IMR-90 (cell line): Measurements from ENCODE around the gene FNBP1. TPM values are rescaled to one million over a fixed set of nuclear protein-coding genes. Genes with fewer than 3 reads are reported as not detected.

Source experiments
- ATAC-seq: fragments of 200-7000 bp; cut with Tn5 transposase; 2 replicates; pipeline ENCODE4 v1.9.1; 2020; ENCODE audit warnings: low read depth, mild to moderate bottlenecking, moderate library complexity
- BruUV-seq: library from RNA; stranded (reverse); fragments of 400-500 nt; replicated peaks from 2 replicates; lab custom pipeline; 2021; lab: Mats Ljungman, UMichigan
- CTCF ChIA-PET: fragments of 300-600 bp; formaldehyde crosslinking; extraction: SDS; loops from one replicate; lab custom pipeline; 2021; ENCODE audit warnings: antibody characterized with exemption; lab: Yijun Ruan, JAX
- POLR2A ChIA-PET: fragments of 300-600 bp; sonication (Branson Sonifier 250); formaldehyde crosslinking; loops from one replicate; lab custom pipeline; 2022; ENCODE audit warnings: antibody characterized with exemption; ENCODE audit not compliant: unreplicated experiment; lab: Charles Lee
- DNase-seq: peaks from one replicate; pipeline ENCODE4 v3.0.0; 2013
- H2AFZ ChIP-seq: replicated peaks from 2 replicates; pipeline ENCODE3; 2013; ENCODE audit warnings: low read length, mild to moderate bottlenecking; ENCODE audit not compliant: poor library complexity
- H2AK5ac ChIP-seq: 2 replicates; pipeline ENCODE4 v1.6.1; 2013; ENCODE audit warnings: low read depth, low read length, inconsistent platforms
- H2AK9ac ChIP-seq: replicated peaks from 2 replicates; pipeline ENCODE3; 2013; ENCODE audit warnings: mild to moderate bottlenecking, low read depth, low read length, moderate library complexity; ENCODE audit not compliant: poor library complexity
- H2BK120ac ChIP-seq: 2 replicates; pipeline ENCODE4 v1.6.1; 2013; ENCODE audit warnings: low read depth, low read length, inconsistent platforms
- H2BK15ac ChIP-seq: 3 replicates; pipeline ENCODE4 v1.6.1; 2013; ENCODE audit warnings: low read depth, low read length, inconsistent platforms
- H2BK20ac ChIP-seq: 2 replicates; pipeline ENCODE4 v1.6.1; 2013; ENCODE audit warnings: low read depth, mild to moderate bottlenecking, inconsistent platforms, low read length, moderate library complexity
- H2BK5ac ChIP-seq: 2 replicates; pipeline ENCODE4 v1.6.1; 2013; ENCODE audit warnings: mild to moderate bottlenecking, low read depth, low read length, inconsistent platforms; ENCODE audit not compliant: poor library complexity, severe bottlenecking
- H3K14ac ChIP-seq: replicated peaks from 2 replicates; pipeline ENCODE4 v1.6.1; 2013; ENCODE audit warnings: low read depth, low read length, inconsistent platforms
- H3K18ac ChIP-seq: 2 replicates; pipeline ENCODE4 v1.6.1; 2013; ENCODE audit warnings: low read depth, low read length, control low read depth
- H3K23ac ChIP-seq: 2 replicates; pipeline ENCODE4 v1.6.1; 2013; ENCODE audit warnings: low read depth, low read length, inconsistent platforms
- H3K27ac ChIP-seq: 2 replicates; pipeline ENCODE4 v1.5.1; 2013; ENCODE audit warnings: mild to moderate bottlenecking, control low read depth, low read length; ENCODE audit not compliant: insufficient read depth
- H3K27me3 ChIP-seq: 2 replicates; pipeline ENCODE4 v1.6.1; 2013; ENCODE audit warnings: low read length; ENCODE audit not compliant: control insufficient read depth, insufficient read depth
- H3K36me3 ChIP-seq: 2 replicates; pipeline ENCODE4 v1.6.1; 2013; ENCODE audit warnings: low read length, mixed read lengths; ENCODE audit not compliant: control insufficient read depth, insufficient read depth
- H3K4ac ChIP-seq: 2 replicates; pipeline ENCODE4 v1.6.1; 2013; ENCODE audit warnings: low read depth, low read length, inconsistent platforms
- H3K4me1 ChIP-seq: 2 replicates; pipeline ENCODE4 v1.6.1; 2013; ENCODE audit warnings: low read length, mixed read lengths; ENCODE audit not compliant: control insufficient read depth, insufficient read depth
- H3K4me2 ChIP-seq: 2 replicates; pipeline ENCODE4 v1.6.1; 2013; ENCODE audit warnings: low read depth, mild to moderate bottlenecking, control low read depth, low read length, moderate library complexity
- H3K4me3 ChIP-seq: 2 replicates; pipeline ENCODE4 v1.5.1; 2013; ENCODE audit warnings: low read depth, mild to moderate bottlenecking, control low read depth, low read length, moderate library complexity; ENCODE audit not compliant: insufficient read depth
- H3K56ac ChIP-seq: 2 replicates; pipeline ENCODE4 v1.6.1; 2013; ENCODE audit warnings: low read length, inconsistent platforms; ENCODE audit not compliant: insufficient read depth; ENCODE audit errors: extremely low read depth
- H3K79me1 ChIP-seq, 2 experiments: 2 replicates each; pipeline ENCODE4 v1.6.1; 2013; ENCODE audit warnings: low read length in 2 of 2, inconsistent platforms in 1 of 2, low read depth in 1 of 2
- H3K9ac ChIP-seq: 2 replicates; pipeline ENCODE4 v1.6.1; 2013; ENCODE audit warnings: low read depth, low read length, control low read depth
- H3K9me1 ChIP-seq: 2 replicates; pipeline ENCODE4 v1.6.1; 2013; ENCODE audit warnings: low read length, inconsistent platforms; ENCODE audit not compliant: insufficient read depth
- H3K9me3 ChIP-seq: 2 replicates; pipeline ENCODE4 v1.6.1; 2013; ENCODE audit warnings: low read length; ENCODE audit not compliant: control insufficient read depth, insufficient read depth
- H4K20me1 ChIP-seq: 2 replicates; pipeline ENCODE4 v1.6.1; 2013; ENCODE audit warnings: low read length, inconsistent platforms; ENCODE audit not compliant: insufficient read depth
- H4K5ac ChIP-seq: 2 replicates; pipeline ENCODE4 v1.6.1; 2013; ENCODE audit warnings: mild to moderate bottlenecking, low read depth, low read length, control low read depth
- H4K8ac ChIP-seq, 2 experiments: 2 replicates each; pipeline ENCODE4 v1.6.1; 2013; ENCODE audit warnings: low read depth in 2 of 2, low read length in 2 of 2, control low read depth in 1 of 2, inconsistent platforms in 1 of 2
- H4K91ac ChIP-seq: 2 replicates; pipeline ENCODE4 v1.6.1; 2013; ENCODE audit warnings: low read depth, low read length, inconsistent platforms; ENCODE audit not compliant: insufficient read depth
- BHLHE40 ChIP-seq: fragments of 150-350 bp; IDR thresholded peaks from 2 replicates; pipeline ENCODE4 v1.6.1; 2016; ENCODE audit warnings: mild to moderate bottlenecking, low read depth, low read length
- CEBPB ChIP-seq: IDR thresholded peaks from 2 replicates; pipeline ENCODE4 v1.6.1; 2012; ENCODE audit warnings: low read depth, low read length, improper control_type of control experiment
- CHD1 ChIP-seq: IDR thresholded peaks from 2 replicates; pipeline ENCODE4 v1.6.1; 2012; ENCODE audit warnings: low read depth, low read length, improper control_type of control experiment
- FOS ChIP-seq: fragments of 150-350 bp; IDR thresholded peaks from 2 replicates; pipeline ENCODE4 v1.6.1; 2016; ENCODE audit warnings: low read depth, low read length
- MAFK ChIP-seq: IDR thresholded peaks from 2 replicates; pipeline ENCODE4 v1.6.1; 2012; ENCODE audit warnings: low read depth, low read length, improper control_type of control experiment
- MAZ ChIP-seq: IDR thresholded peaks from 2 replicates; pipeline ENCODE4 v1.6.1; 2012; ENCODE audit warnings: low read depth, mild to moderate bottlenecking, low read length, improper control_type of control experiment, moderate library complexity, borderline replicate concordance
- MXI1 ChIP-seq: IDR thresholded peaks from 2 replicates; pipeline ENCODE4 v1.6.1; 2012; ENCODE audit warnings: low read depth, mild to moderate bottlenecking, low read length, moderate library complexity, borderline replicate concordance
- NFE2L2 ChIP-seq: fragments of 150-350 bp; IDR thresholded peaks from 2 replicates; pipeline ENCODE4 v1.6.1; 2016; ENCODE audit warnings: low read depth, mild to moderate bottlenecking, low read length
- POLR2A ChIP-seq: IDR thresholded peaks from 2 replicates; pipeline ENCODE4 v1.6.1; 2012; ENCODE audit warnings: mild to moderate bottlenecking, low read depth, low read length
- RAD21 ChIP-seq: IDR thresholded peaks from 2 replicates; pipeline ENCODE4 v1.6.1; 2012; ENCODE audit warnings: low read length, improper control_type of control experiment
- RCOR1 ChIP-seq: IDR thresholded peaks from 2 replicates; pipeline ENCODE4 v1.6.1; 2012; ENCODE audit warnings: mild to moderate bottlenecking, low read length, improper control_type of control experiment; ENCODE audit not compliant: insufficient replicate concordance
- RFX5 ChIP-seq: IDR thresholded peaks from 2 replicates; pipeline ENCODE4 v1.8.0; 2012; ENCODE audit warnings: low read depth, mild to moderate bottlenecking, low read length, moderate library complexity
- SMC3 ChIP-seq: fragments of 150-350 bp; IDR thresholded peaks from 2 replicates; pipeline ENCODE4 v1.6.1; 2016; ENCODE audit warnings: low read depth, mild to moderate bottlenecking, antibody characterized with exemption, low read length, moderate library complexity
- USF2 ChIP-seq: fragments of 150-350 bp; IDR thresholded peaks from 2 replicates; pipeline ENCODE4 v1.6.1; 2017; ENCODE audit warnings: mild to moderate bottlenecking, antibody characterized with exemption, low read length, low read depth
- WGBS, 2 experiments: methylation state at CpG; one replicate each; pipeline versions ENCODE4 v1.1.5 to v1.1.7; 2013; ENCODE audit warnings: missing lambda C conversion rate in 2 of 2; ENCODE audit not compliant: insufficient read length in 1 of 2; ENCODE audit errors: extremely low coverage in 2 of 2; 5-methylcytosine and 5-hydroxymethylcytosine counted together
- dilution Hi-C: fragments of 300-500 bp; cut with HindIII; formaldehyde crosslinking; loops from one replicate; pipeline ENCODE4 v1.14.3; 2018; ENCODE audit warnings: low sequenced_read_pairs; ENCODE audit not compliant: unreplicated experiment
- in situ Hi-C: fragments of 300-500 bp; cut with MboI; formaldehyde crosslinking; loops from 3 replicates; pipeline ENCODE4 v1.14.3; 2019; ENCODE audit warnings: low sequenced_read_pairs, inconsistent platforms, mixed read lengths
- intact Hi-C: fragments of 100-400 bp; cut with micrococcal nuclease; formaldehyde crosslinking; loops from 2 replicates; pipeline ENCODE4 v1.10.0; 2022
- polyA plus RNA-seq, 3 experiments: library from polyadenylated mRNA; depleted of rRNA; stranded (reverse); fragments of >200 nt; gene quantifications; 2 replicates each; pipeline ENCODE4 v1.2.3, GENCODE V29; 2012; ENCODE audit warnings: low replicate concordance in 1 of 3
- total RNA-seq: library from RNA; depleted of rRNA; stranded (reverse); fragments of >200 nt; gene quantifications from 2 replicates; pipeline ENCODE4 v1.2.3, GENCODE V29; 2012
- TF ChIP-seq, protein P1 (sequence below): fragments of 150-350 bp; IDR thresholded peaks from 2 replicates; pipeline ENCODE4 v1.6.1; 2016; ENCODE audit warnings: low read depth, mild to moderate bottlenecking, low read length, moderate library complexity, borderline replicate concordance
- TF ChIP-seq, protein P2 (sequence below): conservative IDR thresholded peaks from 2 replicates; pipeline ENCODE4 v1.5.1; 2012; ENCODE audit warnings: mild to moderate bottlenecking, low read depth, low read length, improper control_type of control experiment

Gene FNBP1
- total and polyA plus RNA-seq, 2 of the 4 experiments (the other 2 are of a cell fraction) = 10.3 to 15.4 TPM

DNA sequence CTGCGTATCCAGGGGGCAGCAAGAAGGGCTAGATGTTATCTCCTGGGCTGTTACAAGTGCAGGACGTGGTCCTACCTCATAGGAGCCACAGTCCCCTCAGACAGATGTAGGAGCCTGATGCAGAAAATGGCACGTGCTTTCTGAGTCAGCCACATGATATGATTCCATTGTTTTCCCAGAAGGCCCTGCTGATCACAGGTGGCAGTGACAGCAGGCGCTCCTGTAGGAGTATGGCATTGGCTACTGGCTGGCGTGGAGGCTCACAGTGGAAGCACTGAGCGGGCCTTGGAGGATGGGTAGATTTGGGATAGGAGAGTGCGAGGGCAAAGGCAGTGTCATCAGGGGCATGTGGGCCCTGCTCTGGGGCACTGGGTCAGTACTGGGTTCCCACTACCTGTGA lies 185.8 kb downstream of the FNBP1 start:
- dilution Hi-C loops = no loop called here
- no TSS peak for BruUV-seq

More for the DNA sequence above, 185.8 kb downstream of the FNBP1 start:
- H3K9me1 ChIP-seq = 0 out of 2 replicates have a peak, but pooled peaks cover 4% of the 10 kb centered on the region
- DNase-seq = no peak
- no peak overlapping the region for H3K4me3 ChIP-seq
- H3K27ac ChIP-seq = no peak overlapping the region
- H2BK15ac ChIP-seq = no peak overlapping the region
- no peak overlapping the region for H3K23ac ChIP-seq
- no peak overlapping the region for H3K4me2 ChIP-seq
- H3K18ac ChIP-seq = no peak overlapping the region
- H3K36me3 ChIP-seq = peaks cover 59% of the 10 kb centered on the region
- H3K79me1 ChIP-seq = no peaks in the 10 kb centered on the region
- TF ChIP-seq USF2 = no peak
- TF ChIP-seq MXI1 = no peak
- TF ChIP-seq RAD21 = no peak
- TF ChIP-seq RCOR1 = no peak
- TF ChIP-seq RFX5 = no peak
- no peak for TF ChIP-seq CHD1
- TF ChIP-seq FOS = no peak
- no peak for TF ChIP-seq POLR2A
- TF ChIP-seq NFE2L2 = no peak
- TF ChIP-seq, protein P1, sequence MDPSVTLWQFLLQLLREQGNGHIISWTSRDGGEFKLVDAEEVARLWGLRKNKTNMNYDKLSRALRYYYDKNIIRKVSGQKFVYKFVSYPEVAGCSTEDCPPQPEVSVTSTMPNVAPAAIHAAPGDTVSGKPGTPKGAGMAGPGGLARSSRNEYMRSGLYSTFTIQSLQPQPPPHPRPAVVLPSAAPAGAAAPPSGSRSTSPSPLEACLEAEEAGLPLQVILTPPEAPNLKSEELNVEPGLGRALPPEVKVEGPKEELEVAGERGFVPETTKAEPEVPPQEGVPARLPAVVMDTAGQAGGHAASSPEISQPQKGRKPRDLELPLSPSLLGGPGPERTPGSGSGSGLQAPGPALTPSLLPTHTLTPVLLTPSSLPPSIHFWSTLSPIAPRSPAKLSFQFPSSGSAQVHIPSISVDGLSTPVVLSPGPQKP = no peak
- no peak for TF ChIP-seq BHLHE40
- TF ChIP-seq SMC3 = no peak
- TF ChIP-seq MAZ = no peak
- TF ChIP-seq, protein P2, sequence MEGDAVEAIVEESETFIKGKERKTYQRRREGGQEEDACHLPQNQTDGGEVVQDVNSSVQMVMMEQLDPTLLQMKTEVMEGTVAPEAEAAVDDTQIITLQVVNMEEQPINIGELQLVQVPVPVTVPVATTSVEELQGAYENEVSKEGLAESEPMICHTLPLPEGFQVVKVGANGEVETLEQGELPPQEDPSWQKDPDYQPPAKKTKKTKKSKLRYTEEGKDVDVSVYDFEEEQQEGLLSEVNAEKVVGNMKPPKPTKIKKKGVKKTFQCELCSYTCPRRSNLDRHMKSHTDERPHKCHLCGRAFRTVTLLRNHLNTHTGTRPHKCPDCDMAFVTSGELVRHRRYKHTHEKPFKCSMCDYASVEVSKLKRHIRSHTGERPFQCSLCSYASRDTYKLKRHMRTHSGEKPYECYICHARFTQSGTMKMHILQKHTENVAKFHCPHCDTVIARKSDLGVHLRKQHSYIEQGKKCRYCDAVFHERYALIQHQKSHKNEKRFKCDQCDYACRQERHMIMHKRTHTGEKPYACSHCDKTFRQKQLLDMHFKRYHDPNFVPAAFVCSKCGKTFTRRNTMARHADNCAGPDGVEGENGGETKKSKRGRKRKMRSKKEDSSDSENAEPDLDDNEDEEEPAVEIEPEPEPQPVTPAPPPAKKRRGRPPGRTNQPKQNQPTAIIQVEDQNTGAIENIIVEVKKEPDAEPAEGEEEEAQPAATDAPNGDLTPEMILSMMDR = no peak
- no peak for TF ChIP-seq MAFK
- TF ChIP-seq CEBPB = no peak
- no peak overlapping the region for H2BK120ac ChIP-seq
- H2AK5ac ChIP-seq = no peak overlapping the region
- no peaks in the 10 kb centered on the region for H4K20me1 ChIP-seq
- no peak for ATAC-seq
- H2BK5ac ChIP-seq = no peak overlapping the region
- in situ Hi-C loops (no loop called here), intact Hi-C loops (no loop called here)
- no peaks in the 10 kb centered on the region for H3K4me1 ChIP-seq
- no peak overlapping the region for H3K56ac ChIP-seq
- no peak overlapping the region for H3K4ac ChIP-seq
- H3K9ac ChIP-seq = no peak overlapping the region
- CTCF ChIA-PET = no interaction called here
- POLR2A ChIA-PET = no interaction called here
- no peaks in the 10 kb centered on the region for H3K27me3 ChIP-seq
- H4K91ac ChIP-seq = no peak overlapping the region
- no peak overlapping the region for H2AK9ac ChIP-seq
- H4K8ac ChIP-seq = no peak overlapping the region
- no peaks in the 10 kb centered on the region for H3K9me3 ChIP-seq
- no peak overlapping the region for H2AFZ ChIP-seq
- H3K14ac ChIP-seq = no peak overlapping the region
- H2BK20ac ChIP-seq = no peak overlapping the region
- H4K5ac ChIP-seq = no peak overlapping the region
- no CpG with 5 or more reads among the region's 7 CpGs for whole genome bisulfite sequencing, 2 experiments
